Mesenchymal stem cell (in vitro differentiated cells and primary cell): ENCODE data around the gene SLC9A5.

Source experiments
- DNase-seq: peaks from one replicate; pipeline ENCODE4 v3.0.0-alpha.2; 2013
- H2AFZ ChIP-seq: one replicate; pipeline ENCODE4 v1.6.1; 2013; ENCODE audit warnings: low read depth, mild to moderate bottlenecking, control low read depth, inconsistent platforms, low read length, moderate library complexity
- H2AK5ac ChIP-seq: 2 replicates; pipeline ENCODE4 v1.6.1; 2013; ENCODE audit warnings: low read length, moderate library complexity, mild to moderate bottlenecking, inconsistent platforms; ENCODE audit not compliant: severe bottlenecking
- H2BK120ac ChIP-seq: one replicate; pipeline ENCODE4 v1.6.1; 2013; ENCODE audit warnings: low read depth, mild to moderate bottlenecking, inconsistent platforms, low read length, moderate library complexity
- H2BK12ac ChIP-seq, 2 experiments: one replicate each; pipeline ENCODE4 v1.6.1; 2013; ENCODE audit warnings: inconsistent platforms in 2 of 2, low read length in 2 of 2, mild to moderate bottlenecking in 2 of 2, moderate library complexity in 2 of 2, control low read depth in 1 of 2
- H2BK15ac ChIP-seq: one replicate; pipeline ENCODE4 v1.6.1; 2013; ENCODE audit warnings: mild to moderate bottlenecking, low read depth, inconsistent platforms; ENCODE audit not compliant: poor library complexity, severe bottlenecking
- H2BK5ac ChIP-seq: 2 replicates; pipeline ENCODE4 v1.6.1; 2013; ENCODE audit warnings: low read depth, mild to moderate bottlenecking, low read length, control low read depth, inconsistent platforms; ENCODE audit not compliant: poor library complexity, severe bottlenecking
- H3K14ac ChIP-seq, 2 experiments: one replicate each; pipeline ENCODE4 v1.6.1; 2013; ENCODE audit warnings: inconsistent platforms in 2 of 2, low read length in 2 of 2, control low read depth in 1 of 2, mild to moderate bottlenecking in 1 of 2, moderate library complexity in 1 of 2
- H3K18ac ChIP-seq, 2 experiments: one replicate each; pipeline ENCODE4 v1.6.1; 2013; ENCODE audit warnings: inconsistent platforms in 2 of 2, low read length in 2 of 2, control low read depth in 1 of 2, low read depth in 1 of 2, mild to moderate bottlenecking in 1 of 2
- H3K23ac ChIP-seq, 2 experiments: one replicate each; pipeline ENCODE4 v1.6.1; 2013; ENCODE audit warnings: inconsistent platforms in 2 of 2, low read length in 2 of 2, mild to moderate bottlenecking in 2 of 2, moderate library complexity in 2 of 2, control low read depth in 1 of 2
- H3K27ac ChIP-seq: 2 replicates; pipeline ENCODE4 v1.5.1; 2013; ENCODE audit warnings: mild to moderate bottlenecking, moderate library complexity, low read length, control low read depth, inconsistent platforms; ENCODE audit not compliant: poor library complexity, severe bottlenecking
- H3K27me3 ChIP-seq, 2 experiments: 2 replicates each; pipeline versions ENCODE4 v1.6.1 to v1.7.0; 2013; ENCODE audit warnings: low read length in 2 of 2, mild to moderate bottlenecking in 2 of 2, moderate library complexity in 2 of 2, control low read depth in 1 of 2, inconsistent platforms in 1 of 2; ENCODE audit not compliant: control insufficient read depth in 1 of 2, insufficient read depth in 1 of 2
- H3K36me3 ChIP-seq, 2 experiments: 2 replicates each; pipeline versions ENCODE4 v1.6.1 to v1.7.0; 2013; ENCODE audit warnings: low read length in 2 of 2, control low read depth in 1 of 2, inconsistent platforms in 1 of 2, low read depth in 1 of 2, mild to moderate bottlenecking in 1 of 2; ENCODE audit not compliant: insufficient read depth in 2 of 2, control insufficient read depth in 1 of 2
- H3K4ac ChIP-seq, 2 experiments: one replicate each; pipeline ENCODE4 v1.6.1; 2013; ENCODE audit warnings: inconsistent platforms in 2 of 2, low read length in 2 of 2, mild to moderate bottlenecking in 2 of 2, moderate library complexity in 2 of 2, control low read depth in 1 of 2, low read depth in 1 of 2
- H3K4me1 ChIP-seq: 2 replicates; pipeline ENCODE4 v1.6.1; 2013; ENCODE audit warnings: low read depth, low read length, control low read depth; ENCODE audit not compliant: control insufficient read depth, insufficient read depth
- H3K4me2 ChIP-seq: 2 replicates; pipeline ENCODE4 v1.6.1; 2013; ENCODE audit warnings: low read length, mild to moderate bottlenecking, inconsistent platforms; ENCODE audit not compliant: poor library complexity, severe bottlenecking
- H3K4me3 ChIP-seq, 2 experiments: 2 replicates each; pipeline versions ENCODE4 v1.5.1 to v1.7.0; 2013; ENCODE audit warnings: low read length in 2 of 2, mild to moderate bottlenecking in 2 of 2, control low read depth in 1 of 2, low read depth in 1 of 2; ENCODE audit not compliant: insufficient read depth in 1 of 2
- H3K79me1 ChIP-seq: replicated peaks from 2 replicates; pipeline ENCODE4 v1.6.1; 2013; ENCODE audit warnings: mild to moderate bottlenecking, control low read depth, low read length, inconsistent platforms; ENCODE audit not compliant: poor library complexity, severe bottlenecking
- H3K9ac ChIP-seq: 2 replicates; pipeline ENCODE4 v1.7.0; 2013; ENCODE audit warnings: mild to moderate bottlenecking, low read length, moderate library complexity
- H3K9me3 ChIP-seq: 2 replicates; pipeline ENCODE4 v1.7.0; 2013; ENCODE audit warnings: mild to moderate bottlenecking, low read length; ENCODE audit not compliant: control insufficient read depth
- H4K8ac ChIP-seq: one replicate; pipeline ENCODE4 v1.6.1; 2013; ENCODE audit warnings: inconsistent platforms, mild to moderate bottlenecking, low read length, moderate library complexity
- H4K91ac ChIP-seq: one replicate; pipeline ENCODE4 v1.6.1; 2013; ENCODE audit warnings: mild to moderate bottlenecking, low read length, inconsistent platforms
- whole genome bisulfite sequencing: methylation state at CpG from one replicate; pipeline ENCODE4 v1.1.7; 2013; ENCODE audit warnings: mixed read lengths; 5-methylcytosine and 5-hydroxymethylcytosine counted together

Gene SLC9A5

GRCh38 chr16:67230809-67231660 lies 17.7 kb upstream of the SLC9A5 start:
- 97% methylated on average over 11 of the region's 12 CpGs for WGBS

GRCh38 chr16:67233596-67233995 lies 15.2 kb upstream of the SLC9A5 start:
- 96% methylated on average over 6 of the region's 7 CpGs for WGBS
- Histone ChIP-seq H3K18ac (no peak overlapping the region), H3K9ac (no peak overlapping the region), H2BK15ac (no peak overlapping the region), H2BK120ac (no peak overlapping the region), H4K91ac (no peak overlapping the region), H4K8ac (no peak overlapping the region), H3K4ac (no peak overlapping the region), H2AK5ac (no peak overlapping the region), H2BK12ac (no peak overlapping the region), H3K9me3 (no peaks in the 10 kb centered on the region), H2BK5ac (no peak overlapping the region), H3K4me2 (no peak overlapping the region), H3K27ac (no peak overlapping the region), H3K4me3 (no peak overlapping the region), H3K23ac (no peak overlapping the region), H3K36me3 (peaks cover 93 to 95% of the 10 kb centered on the region in 2 experiments), H3K4me1 (peaks cover 3% of the 10 kb centered on the region), H3K14ac (no peak overlapping the region), H3K79me1 (peaks cover 43% of the 10 kb centered on the region), H3K27me3 (no peaks in the 10 kb centered on the region), H2AFZ (no peak overlapping the region)
- DNase-seq: no peak

More at GRCh38 chr16:67230809-67231660, 17.7 kb upstream of the SLC9A5 start:
- Histone ChIP-seq H2BK5ac (no peak overlapping the region), H4K8ac (no peak overlapping the region), H2BK120ac (no peak overlapping the region), H3K36me3 (peaks cover 77% of the 10 kb centered on the region in 2 experiments), H3K4me2 (no peak overlapping the region), H3K27ac (no peak overlapping the region), H4K91ac (no peak overlapping the region), H3K9ac (no peak overlapping the region), H3K9me3 (no peaks in the 10 kb centered on the region), H2BK12ac (no peak overlapping the region), H3K14ac (no peak overlapping the region), H3K27me3 (no peaks in the 10 kb centered on the region), H3K79me1 (peaks cover 35% of the 10 kb centered on the region), H2BK15ac (no peak overlapping the region), H3K4me3 (no peak overlapping the region), H2AFZ (no peak overlapping the region), H3K18ac (no peak overlapping the region), H3K23ac (no peak overlapping the region), H3K4me1 (peaks cover 14% of the 10 kb centered on the region), H2AK5ac (no peak overlapping the region), H3K4ac (no peak overlapping the region)
- DNase-seq: no peak

GRCh38 chr16:67234180-67234597 lies 14.6 kb upstream of the SLC9A5 start:
- Histone ChIP-seq H3K36me3 (peaks cover 93 to 95% of the 10 kb centered on the region in 2 experiments), H3K23ac (no peak overlapping the region), H3K9me3 (no peaks in the 10 kb centered on the region), H3K9ac (no peak overlapping the region), H3K4me2 (no peak overlapping the region), H2BK12ac (no peak overlapping the region), H3K27ac (no peak overlapping the region), H3K18ac (no peak overlapping the region), H3K27me3 (no peaks in the 10 kb centered on the region), H2AK5ac (no peak overlapping the region), H2AFZ (no peak overlapping the region), H3K14ac (no peak overlapping the region), H3K79me1 (peaks cover 45% of the 10 kb centered on the region), H3K4me3 (no peak overlapping the region), H4K91ac (no peak overlapping the region), H4K8ac (no peak overlapping the region), H3K4me1 (peaks cover 3% of the 10 kb centered on the region), H2BK15ac (no peak overlapping the region), H2BK5ac (no peak overlapping the region), H3K4ac (no peak overlapping the region), H2BK120ac (no peak overlapping the region)
- WGBS: 95% methylated on average over 10 of the region's 10 CpGs
- DNase-seq: no peak

GRCh38 chr16:67235816-67236562 lies 12.8 kb upstream of the SLC9A5 start:
- Histone ChIP-seq H3K27me3 (no peaks in the 10 kb centered on the region), H3K9ac (no peak overlapping the region), H3K9me3 (no peaks in the 10 kb centered on the region), H4K8ac (no peak overlapping the region), H2BK5ac (no peak overlapping the region), H2BK15ac (no peak overlapping the region), H3K14ac (no peak overlapping the region), H3K4ac (no peak overlapping the region), H2AK5ac (no peak overlapping the region), H3K36me3 (peaks cover 81 to 84% of the 10 kb centered on the region in 2 experiments), H3K4me1 (peaks cover 8% of the 10 kb centered on the region), H4K91ac (no peak overlapping the region), H3K18ac (no peak overlapping the region), H3K23ac (no peak overlapping the region), H3K4me3 (no peak overlapping the region), H3K79me1 (peaks cover 47% of the 10 kb centered on the region), H3K27ac (no peak overlapping the region), H2BK12ac (no peak overlapping the region), H3K4me2 (no peak overlapping the region), H2AFZ (no peak overlapping the region), H2BK120ac (no peak overlapping the region)
- no peak for DNase-seq
- 86% methylated on average over 17 of the region's 17 CpGs for WGBS
